Pons (tissue), 1 donor: ENCODE measurements around the gene MED12.
A peak's percentile ranks its signal among the peaks of the same experiment; 100 is the strongest.
"Not testable (repeated sequence)": the region's sequence is repeated elsewhere in the genome, so short reads cannot be mapped to it uniquely, and the experiment has no call there.

ENCODE experiments used
- DNase-seq: peaks from one replicate; pipeline ENCODE4 v3.0.0-alpha.2; 2016; ENCODE audit warnings: low spot score

MED12 gene

GRCh38 chrX:71162981-71163380, 44.6 kb downstream of the MED12 start:
- DNase-seq: no peak

- DNase-seq: no peak
These were observed 45.7 kb downstream of the MED12 start for GRCh38 chrX:71164071-71164470.

GRCh38 chrX:71166461-71166860, 48.1 kb downstream of the MED12 start:
- peak; percentile 69 for DNase-seq

GRCh38 chrX:71167031-71167781, 48.8 kb downstream of the MED12 start:
- DNase-seq: no peak

- DNase-seq: no peak
These were observed 49.7 kb downstream of the MED12 start for GRCh38 chrX:71168134-71168533.

DNA sequence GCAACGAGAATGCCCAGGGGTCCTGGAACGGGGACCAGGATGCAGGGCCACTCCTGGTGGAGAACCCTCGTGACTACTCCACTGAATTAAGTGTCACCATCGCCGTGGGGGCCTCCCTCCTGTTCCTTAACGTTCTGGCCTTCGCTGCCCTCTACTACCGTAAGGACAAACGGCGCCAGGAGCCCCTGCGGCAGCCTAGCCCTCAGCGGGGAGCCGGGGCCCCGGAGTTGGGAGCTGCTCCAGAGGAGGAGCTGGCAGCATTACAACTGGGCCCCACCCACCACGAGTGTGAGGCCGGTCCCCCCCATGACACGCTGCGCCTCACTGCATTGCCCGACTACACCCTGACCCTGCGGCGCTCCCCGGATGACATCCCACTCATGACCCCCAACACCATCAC, 51.2 kb downstream of the MED12 start:
- no peak for DNase-seq

DNA sequence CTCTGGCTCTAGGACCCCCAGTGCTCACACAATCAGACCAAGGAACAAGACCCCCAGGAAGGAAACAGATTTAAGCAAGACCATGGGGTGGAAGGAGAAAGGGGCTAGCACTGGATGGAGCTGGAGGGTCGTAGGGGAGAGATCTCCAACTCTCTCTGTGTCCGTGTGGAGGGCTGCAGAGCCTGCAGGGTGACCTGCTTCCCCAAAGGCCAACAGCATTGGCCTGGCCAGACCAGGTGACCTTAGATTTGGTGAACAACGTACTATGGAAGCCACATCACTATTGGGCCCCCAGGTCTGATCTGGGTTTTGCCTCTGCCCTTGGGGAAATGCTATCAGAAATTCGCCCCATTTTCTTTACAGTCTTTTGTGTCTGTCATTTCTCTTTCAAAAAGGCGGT, 52.3 kb downstream of the MED12 start:
- no peak for DNase-seq

GRCh38 chrX:71171110-71171801, 52.9 kb downstream of the MED12 start:
- DNase-seq: no peak

GRCh38 chrX:71173440-71173839, 55.0 kb downstream of the MED12 start:
- DNase-seq: no peak

GRCh38 chrX:71174795-71175194, 56.4 kb downstream of the MED12 start:
- no peak for DNase-seq

DNA sequence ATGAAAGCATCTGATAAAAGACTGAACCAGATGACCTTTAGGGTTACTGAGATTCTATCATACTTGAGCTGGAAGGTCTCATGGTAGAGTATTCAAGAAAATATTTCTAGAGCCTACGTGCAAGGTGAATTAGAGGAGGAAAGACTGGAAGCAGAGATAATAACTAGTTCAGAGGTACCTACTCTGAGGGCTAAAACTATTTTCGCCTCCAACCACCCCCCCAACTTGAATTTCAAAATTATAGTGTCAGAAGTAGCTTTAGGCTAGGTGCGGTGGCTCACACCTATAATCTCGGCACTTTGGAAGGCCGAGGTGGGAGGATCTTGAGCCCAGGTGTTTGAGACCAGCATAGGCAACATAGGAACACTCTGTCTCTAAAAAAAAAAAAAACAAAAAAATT, 57.1 kb downstream of the MED12 start:
- no peak for DNase-seq

DNA sequence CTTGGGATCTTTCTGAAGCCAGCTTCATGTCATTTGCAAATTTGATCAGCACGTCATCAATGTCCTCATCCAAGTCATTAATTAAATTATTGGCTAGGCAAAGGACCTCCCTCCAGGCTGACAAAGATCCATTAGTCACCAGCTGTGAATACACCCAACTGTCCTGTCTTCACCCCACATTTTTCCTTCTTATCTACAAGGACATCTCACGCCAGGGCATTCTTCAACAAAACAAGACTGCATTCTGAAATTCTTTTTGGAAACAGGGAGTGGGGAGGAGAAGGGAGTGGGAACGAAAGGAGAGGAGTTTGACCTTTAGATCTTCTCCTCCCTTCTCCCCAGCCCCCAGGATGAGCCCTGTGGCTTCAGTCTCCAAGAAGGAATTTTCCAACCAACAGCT, 58.9 kb downstream of the MED12 start:
- no peak for DNase-seq

GRCh38 chrX:71178908-71179307, 60.5 kb downstream of the MED12 start:
- peak; percentile 75 for DNase-seq

GRCh38 chrX:71180579-71181265, 62.3 kb downstream of the MED12 start:
- DNase-seq: not testable (repeated sequence)

- no peak for DNase-seq
These were observed 63.1 kb downstream of the MED12 start for GRCh38 chrX:71181558-71181909.

- peak; percentile 96 for DNase-seq
These were observed 63.8 kb downstream of the MED12 start for GRCh38 chrX:71181910-71182799.

- DNase-seq: no peak
These were observed 64.5 kb downstream of the MED12 start for GRCh38 chrX:71182871-71183270.

DNA sequence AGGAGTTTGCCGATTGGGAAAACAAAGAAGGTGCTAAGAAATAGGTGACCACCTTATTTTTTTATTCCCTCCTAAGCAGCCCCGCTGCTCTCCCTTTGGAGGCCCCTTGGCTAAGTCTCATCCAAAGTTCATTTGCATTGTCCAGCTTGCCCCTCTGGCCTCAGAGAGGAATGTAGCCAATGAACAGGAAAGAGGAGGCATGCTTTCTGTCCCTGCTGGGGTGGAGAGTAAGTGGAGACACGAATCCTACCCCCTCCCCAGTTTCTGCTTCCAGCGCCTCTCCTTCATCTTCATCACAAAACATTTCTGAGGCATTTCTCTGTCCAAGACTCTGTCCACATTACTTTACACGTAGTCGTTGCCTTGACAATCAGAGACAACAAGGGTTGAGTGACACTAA, 64.9 kb downstream of the MED12 start:
- DNase-seq: no peak

GRCh38 chrX:71184092-71184491, 65.7 kb downstream of the MED12 start:
- no peak for DNase-seq

DNA sequence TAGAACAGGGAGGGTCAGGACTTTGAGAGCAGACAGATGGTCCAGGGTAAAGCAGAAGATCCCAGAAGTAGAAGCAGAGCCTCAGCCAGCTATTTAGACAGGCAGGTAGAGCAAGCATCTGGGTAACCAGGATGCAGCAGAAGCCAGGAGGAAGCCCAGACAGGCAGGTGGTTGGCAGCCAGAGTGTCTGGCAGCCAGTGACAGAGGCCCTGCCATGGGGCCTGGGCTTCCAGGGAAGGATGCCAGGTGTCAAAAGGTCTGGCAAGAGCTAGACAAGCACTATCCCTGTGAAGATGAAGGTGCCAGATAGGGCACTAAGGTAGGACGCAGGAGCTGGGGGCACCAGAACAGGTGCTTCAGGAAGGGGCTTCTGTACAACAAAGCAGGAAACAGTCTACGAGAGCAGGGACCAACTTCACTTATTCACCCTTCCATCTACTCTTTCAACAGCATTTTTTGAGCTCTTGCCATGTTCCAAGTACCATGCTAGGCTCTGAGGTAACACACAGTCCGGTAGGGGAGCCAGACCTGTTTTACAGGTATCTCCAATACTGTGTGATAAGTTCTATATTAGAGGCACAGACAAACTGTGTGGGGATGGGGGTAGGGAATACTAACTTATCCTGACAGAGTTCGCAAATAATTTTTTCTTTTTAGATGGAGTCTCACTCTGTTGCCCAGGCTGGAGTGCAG, 66.6 kb downstream of the MED12 start:
- DNase-seq: no peak

- DNase-seq: no peak
These were observed 72.9 kb downstream of the MED12 start for GRCh38 chrX:71191248-71191647.
